Daoy (cell line): ENCODE results near the gene AKT3. TPM values are rescaled to one million over a fixed set of nuclear protein-coding genes. Genes with fewer than 3 reads are reported as not detected.
"Not testable (repeated sequence)": the region's sequence is repeated elsewhere in the genome, so short reads cannot be mapped to it uniquely, and the experiment has no call there.

Source experiments
- DNase-seq: peaks from one replicate; pipeline ENCODE4 v3.0.0-alpha.2; 2015; ENCODE audit warnings: low read depth
- total RNA-seq: library from RNA; depleted of rRNA; stranded (reverse); fragments of >200 nt; shearing (Covaris generic); gene quantifications from 2 replicates; pipeline ENCODE4 v1.2.3, GENCODE V29; 2014

Gene AKT3
- total RNA-seq, 1 experiment from 2014 or later, result 11.9 TPM

- no peak for DNase-seq
Measured at GRCh38 chr1:243601720-243602119, 248.3 kb downstream of the AKT3 start.

GRCh38 chr1:243598433-243598832 is 251.6 kb downstream of the AKT3 start:
- peak; percentile 60 for DNase-seq

- no peak for DNase-seq
Measured at GRCh38 chr1:243597383-243597782, 252.7 kb downstream of the AKT3 start.

- peak; percentile 74 for DNase-seq
Measured at GRCh38 chr1:243596431-243597062, 253.5 kb downstream of the AKT3 start.

- DNase-seq, result peak; percentile 11
Measured at GRCh38 chr1:243595527-243596210, 254.4 kb downstream of the AKT3 start.

- DNase-seq, result no peak
Measured at GRCh38 chr1:243594455-243594854, 255.6 kb downstream of the AKT3 start.

GRCh38 chr1:243589286-243589685 is 260.8 kb downstream of the AKT3 start:
- not testable (repeated sequence) for DNase-seq

GRCh38 chr1:243587823-243588560 is 262.1 kb downstream of the AKT3 start:
- no peak for DNase-seq

GRCh38 chr1:243587285-243587684 is 262.8 kb downstream of the AKT3 start:
- DNase-seq, result no peak

GRCh38 chr1:243585982-243586381 is 264.1 kb downstream of the AKT3 start:
- DNase-seq, result no peak

GRCh38 chr1:243582326-243582725 is 267.7 kb downstream of the AKT3 start:
- no peak for DNase-seq

- DNase-seq, result no peak
Measured at GRCh38 chr1:243580984-243581383, 269.1 kb downstream of the AKT3 start.

GRCh38 chr1:243580072-243580471 is 270.0 kb downstream of the AKT3 start:
- peak; percentile 54 for DNase-seq

GRCh38 chr1:243575070-243575469 is 275.0 kb downstream of the AKT3 start:
- DNase-seq, result no peak

GRCh38 chr1:243572940-243573339 is 277.1 kb downstream of the AKT3 start:
- no peak for DNase-seq

- DNase-seq, result peak; percentile 35
Measured at GRCh38 chr1:243568793-243569192, 281.2 kb downstream of the AKT3 start.

GRCh38 chr1:243564814-243565213 is 285.2 kb downstream of the AKT3 start:
- DNase-seq, result no peak

GRCh38 chr1:243563732-243564131 is 286.3 kb downstream of the AKT3 start:
- DNase-seq, result no peak

- DNase-seq, result no peak
Measured at GRCh38 chr1:243562473-243562872, 287.6 kb downstream of the AKT3 start.

GRCh38 chr1:243561588-243562319 is 288.3 kb downstream of the AKT3 start:
- no peak for DNase-seq

GRCh38 chr1:243559575-243560162 is 290.4 kb downstream of the AKT3 start:
- no peak for DNase-seq

- DNase-seq, result no peak
Measured at GRCh38 chr1:243558576-243558975, 291.5 kb downstream of the AKT3 start.
